Activated naive CD4-positive, alpha-beta T cell treated with anti-CD3 and anti-CD28 coated beads for 36 hours (primary cell): Measurements from ENCODE around the gene LRRC7. TPM values are rescaled to one million over a fixed set of nuclear protein-coding genes. Genes with fewer than 3 reads are reported as not detected.
"Not testable (repeated sequence)": the region's sequence is repeated elsewhere in the genome, so short reads cannot be mapped to it uniquely, and the experiment has no call there.

Experiments used
- CTCF ChIA-PET: fragments of 350-600 bp; sonication (Branson Sonifier 250); formaldehyde crosslinking; loops from one replicate; lab custom pipeline; 2021; ENCODE audit warnings: antibody characterized with exemption; lab: Charles Lee
- DNase-seq: peaks from one replicate; pipeline ENCODE4 v3.0.0-alpha.2; 2020
- H3K27ac Mint-ChIP-seq: one replicate; pipeline ENCODE4 v1.8.0; 2021; ENCODE audit warnings: mild to moderate bottlenecking, mixed read lengths
- H3K27me3 Mint-ChIP-seq: one replicate; pipeline ENCODE4 v1.8.0; 2021; ENCODE audit warnings: low read depth, mixed read lengths
- H3K36me3 Mint-ChIP-seq: one replicate; pipeline ENCODE4 v1.8.0; 2021; ENCODE audit warnings: low read depth, mixed read lengths
- H3K4me1 Mint-ChIP-seq: one replicate; pipeline ENCODE4 v1.8.0; 2021; ENCODE audit warnings: low read depth, mixed read lengths
- H3K4me3 Mint-ChIP-seq: one replicate; pipeline ENCODE4 v1.8.0; 2021; ENCODE audit warnings: mild to moderate bottlenecking, moderate library complexity, mixed read lengths
- H3K9me3 Mint-ChIP-seq: one replicate; pipeline ENCODE4 v1.8.0; 2021; ENCODE audit warnings: mixed read lengths
- intact Hi-C: fragments of 100-400 bp; cut with micrococcal nuclease; formaldehyde crosslinking; loops from one replicate; pipeline ENCODE4 v1.15.1; 2023
- total RNA-seq, 2 experiments: library from RNA; stranded (reverse); gene quantifications; one replicate each; pipeline ENCODE4 v1.2.3, GENCODE V29; 2021

Gene LRRC7
- total RNA-seq, 2 experiments from 2014 or later = not detected

DNA sequence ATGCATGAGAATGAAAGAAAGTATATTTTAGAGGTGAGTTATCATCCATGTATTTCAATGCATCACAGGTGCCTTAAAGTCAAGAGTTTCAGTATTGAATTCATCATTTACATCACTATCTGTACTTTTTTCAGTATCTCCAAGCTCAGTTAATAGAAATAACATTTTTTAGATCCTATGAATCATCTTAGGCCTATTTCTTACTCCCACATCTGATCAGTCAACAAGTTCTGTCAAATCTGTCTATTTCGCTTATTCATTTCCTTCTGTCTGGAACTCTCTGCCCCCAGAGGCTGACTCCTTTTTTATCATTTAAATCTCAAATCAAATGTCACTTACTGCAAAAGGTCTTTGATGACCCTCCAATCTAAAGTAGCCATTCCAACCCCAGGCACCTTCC lies 295.2 kb downstream of the LRRC7 start:
- no peaks in the 10 kb centered on the region for H3K27me3 Mint-ChIP-seq

DNA sequence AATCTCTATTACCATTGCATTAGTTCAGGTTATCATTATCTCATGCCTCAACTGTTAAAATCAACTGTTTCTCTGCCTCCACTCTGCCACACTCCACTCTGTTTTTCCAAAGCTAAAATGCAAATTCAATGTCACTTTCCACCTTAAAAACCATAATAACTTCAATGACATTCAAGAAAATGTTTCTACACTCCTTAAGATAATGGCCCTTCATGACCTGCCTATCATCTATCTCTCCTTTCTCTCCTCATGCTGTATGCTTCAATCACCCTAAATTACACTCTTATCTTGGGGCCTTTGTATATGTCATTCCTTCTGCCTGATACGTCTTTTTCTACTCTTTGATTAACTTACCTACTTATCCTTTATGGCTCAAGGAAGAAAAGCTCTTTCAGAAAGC lies 296.0 kb downstream of the LRRC7 start:
- H3K36me3 Mint-ChIP-seq = no peaks in the 10 kb centered on the region
- H3K27me3 Mint-ChIP-seq = no peaks in the 10 kb centered on the region
- CTCF ChIA-PET = no interaction called here
- H3K27ac Mint-ChIP-seq = no peak overlapping the region
- H3K4me1 Mint-ChIP-seq = no peaks in the 10 kb centered on the region
- no peak for DNase-seq
- no peak overlapping the region for H3K4me3 Mint-ChIP-seq
- intact Hi-C loops = no loop called here
- H3K9me3 Mint-ChIP-seq = peaks cover 4% of the 10 kb centered on the region

More for the DNA sequence above, 295.2 kb downstream of the LRRC7 start:
- no peak overlapping the region for H3K4me3 Mint-ChIP-seq
- H3K27ac Mint-ChIP-seq = no peak overlapping the region
- CTCF ChIA-PET = no interaction called here
- H3K9me3 Mint-ChIP-seq = peaks cover 2% of the 10 kb centered on the region
- no peak for DNase-seq
- intact Hi-C loops = no loop called here
- H3K36me3 Mint-ChIP-seq = no peaks in the 10 kb centered on the region
- no peaks in the 10 kb centered on the region for H3K4me1 Mint-ChIP-seq

DNA sequence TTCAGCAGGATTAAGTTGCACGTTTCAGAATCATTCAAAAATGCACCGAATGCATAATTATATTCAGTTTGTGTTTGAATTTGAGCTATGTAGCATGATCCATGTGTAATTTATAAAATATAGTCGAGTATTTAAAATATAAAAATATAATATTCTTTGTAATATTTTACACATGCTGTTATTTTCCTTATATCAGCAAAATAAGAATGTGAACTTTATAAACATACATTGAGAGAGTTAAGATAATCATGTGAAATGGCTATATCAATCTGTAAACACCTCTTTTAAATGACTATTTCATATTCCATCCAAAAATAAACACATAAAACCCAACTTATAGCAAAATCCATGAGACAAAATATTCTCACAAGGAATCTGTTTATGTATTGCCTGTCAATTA lies 303.7 kb downstream of the LRRC7 start:
- CTCF ChIA-PET = no interaction called here
- Mint-ChIP-seq H3K4me1 (no peaks in the 10 kb centered on the region), H3K27ac (no peak overlapping the region), H3K27me3 (no peaks in the 10 kb centered on the region), H3K4me3 (no peak overlapping the region), H3K36me3 (no peaks in the 10 kb centered on the region), H3K9me3 (peaks cover 2% of the 10 kb centered on the region)
- intact Hi-C loops = no loop called here
- DNase-seq = no peak

DNA sequence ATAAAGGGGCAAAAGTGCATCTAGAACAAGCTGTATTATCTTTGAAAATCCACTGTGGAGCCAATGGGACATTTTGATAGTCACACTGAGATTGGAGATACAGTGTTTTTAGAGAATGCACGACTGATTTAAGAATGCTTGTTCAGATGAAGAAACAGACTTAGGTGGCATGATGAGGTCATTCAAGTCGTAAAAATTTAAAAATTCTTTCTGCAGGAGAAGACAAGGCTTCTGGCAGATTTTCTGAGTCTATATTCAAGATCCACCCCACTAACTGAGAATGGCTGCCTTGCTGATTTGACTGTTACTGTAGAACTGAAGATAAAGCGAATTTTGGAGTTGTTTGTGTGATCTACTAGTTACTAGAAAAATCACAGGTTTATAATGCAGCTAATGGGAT lies 310.6 kb downstream of the LRRC7 start:
- CTCF ChIA-PET = interaction anchor here (0.6 kb wide), 1 partner anchor 1627 kb away, joined by 3 read pairs; no protein-coding TSS in a partner anchor
- Mint-ChIP-seq H3K27ac (no peak overlapping the region), H3K9me3 (peaks cover 2% of the 10 kb centered on the region), H3K4me3 (no peak overlapping the region), H3K36me3 (no peaks in the 10 kb centered on the region), H3K27me3 (no peaks in the 10 kb centered on the region), H3K4me1 (no peaks in the 10 kb centered on the region)
- DNase-seq = no peak
- intact Hi-C loops = no loop called here

DNA sequence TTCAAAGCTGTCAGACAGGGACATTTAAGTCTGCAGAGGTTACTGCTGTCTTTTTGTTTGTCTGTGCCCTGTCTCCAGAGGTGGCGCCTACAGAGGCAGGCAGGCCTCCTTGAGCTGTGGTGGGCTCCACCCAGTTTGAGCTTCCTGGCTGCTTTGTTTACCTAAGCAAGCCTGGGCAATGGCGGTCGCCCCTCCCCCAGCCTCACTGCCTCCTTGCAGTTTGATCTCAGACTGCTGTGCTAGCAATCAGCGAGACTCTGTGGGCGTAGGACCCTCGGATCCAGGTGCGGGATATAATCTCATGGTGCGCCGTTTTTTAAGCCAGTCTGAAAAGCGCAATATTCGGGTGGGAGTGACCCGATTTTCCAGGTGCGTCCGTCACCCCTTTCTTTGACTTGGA lies 320.3 kb downstream of the LRRC7 start:
- H3K27ac Mint-ChIP-seq, H3K4me1 Mint-ChIP-seq, H3K27me3 Mint-ChIP-seq, DNase-seq, H3K36me3 Mint-ChIP-seq, CTCF ChIA-PET, H3K4me3 Mint-ChIP-seq, intact Hi-C loops, H3K9me3 Mint-ChIP-seq: not testable (repeated sequence)

DNA sequence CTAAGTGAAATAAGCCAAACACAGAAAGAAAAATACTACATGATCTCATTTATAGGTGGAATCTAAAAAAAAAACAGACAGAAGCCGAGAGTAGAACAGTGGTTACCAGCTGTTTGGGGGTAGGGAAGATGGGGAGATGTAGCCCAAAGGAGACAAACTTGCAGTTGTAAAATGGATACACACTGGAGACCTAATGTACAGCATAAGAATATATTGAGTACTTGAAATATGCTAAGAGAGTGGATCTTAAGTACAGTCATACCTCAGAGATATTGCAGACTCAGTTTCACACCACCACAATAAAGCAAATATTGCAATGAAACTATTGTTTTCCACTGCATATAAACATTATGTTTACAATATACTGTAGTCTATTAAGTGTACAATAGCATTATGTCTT lies 320.9 kb downstream of the LRRC7 start:
- Mint-ChIP-seq H3K27me3 (no peaks in the 10 kb centered on the region), H3K36me3 (no peaks in the 10 kb centered on the region), H3K4me3 (no peak overlapping the region), H3K4me1 (no peaks in the 10 kb centered on the region), H3K9me3 (peaks cover 6% of the 10 kb centered on the region), H3K27ac (no peak overlapping the region)
- no peak for DNase-seq
- intact Hi-C loops = no loop called here
- CTCF ChIA-PET = no interaction called here

DNA sequence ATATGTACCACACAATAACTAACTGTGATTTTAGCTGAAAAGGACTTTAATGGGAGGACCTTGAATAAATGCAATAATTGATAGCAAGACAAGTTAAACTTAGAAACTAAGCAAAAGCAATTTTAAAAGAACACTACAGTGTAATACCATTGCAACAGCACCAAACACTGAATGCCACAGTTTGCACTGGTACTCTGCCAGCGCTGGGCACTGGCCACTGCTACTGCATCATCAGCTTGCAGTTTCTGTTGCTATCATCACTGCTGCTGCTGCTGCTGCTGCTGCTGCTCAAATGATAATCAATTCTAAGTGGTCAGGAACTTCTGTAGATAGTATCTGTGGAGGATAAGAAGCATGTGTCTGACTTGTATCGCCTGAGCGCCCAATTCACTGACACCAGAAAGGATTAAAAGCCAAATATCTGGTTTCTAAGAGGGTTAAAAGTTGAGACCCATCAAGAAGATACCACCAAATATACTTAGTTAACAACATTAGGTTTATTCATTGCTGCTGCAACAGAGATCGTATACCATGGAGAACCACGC lies 330.8 kb downstream of the LRRC7 start:
- intact Hi-C loops = no loop called here
- H3K4me3 Mint-ChIP-seq = no peak overlapping the region
- CTCF ChIA-PET = no interaction called here
- H3K27me3 Mint-ChIP-seq = no peaks in the 10 kb centered on the region
- peaks cover 1% of the 10 kb centered on the region for H3K9me3 Mint-ChIP-seq
- H3K36me3 Mint-ChIP-seq = no peaks in the 10 kb centered on the region
- no peak overlapping the region for H3K27ac Mint-ChIP-seq
- no peak for DNase-seq
- H3K4me1 Mint-ChIP-seq = no peaks in the 10 kb centered on the region

DNA sequence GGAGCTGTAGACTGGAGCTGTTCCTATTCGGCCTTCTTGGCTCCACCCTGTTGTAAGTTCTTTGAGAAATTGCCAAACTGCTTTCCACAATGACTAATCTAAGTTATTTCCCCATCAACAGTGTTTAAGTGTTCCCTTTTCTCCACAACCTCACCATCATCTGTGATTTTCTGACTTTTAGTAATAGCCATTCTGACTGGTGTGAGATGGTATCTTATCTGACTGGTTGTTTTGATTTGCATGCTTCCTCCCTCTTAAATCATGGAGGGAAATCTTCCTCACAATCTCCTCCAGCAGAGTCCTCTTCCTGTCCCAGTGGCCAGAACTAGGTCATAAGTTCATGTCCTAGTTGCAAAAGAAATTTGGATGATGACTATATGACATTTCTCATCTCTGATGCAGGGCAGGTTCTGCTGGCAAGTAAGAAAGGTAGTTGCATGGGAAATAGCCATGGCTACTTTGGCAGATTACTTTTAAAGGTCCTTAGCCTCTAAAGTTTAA lies 343.6 kb downstream of the LRRC7 start:
- H3K9me3 Mint-ChIP-seq = peaks cover 2% of the 10 kb centered on the region
- H3K36me3 Mint-ChIP-seq = no peaks in the 10 kb centered on the region
- DNase-seq = no peak
- no peak overlapping the region for H3K27ac Mint-ChIP-seq
- no peak overlapping the region for H3K4me3 Mint-ChIP-seq
- H3K4me1 Mint-ChIP-seq = no peaks in the 10 kb centered on the region
- intact Hi-C loops = no loop called here
- CTCF ChIA-PET = no interaction called here
- no peaks in the 10 kb centered on the region for H3K27me3 Mint-ChIP-seq

DNA sequence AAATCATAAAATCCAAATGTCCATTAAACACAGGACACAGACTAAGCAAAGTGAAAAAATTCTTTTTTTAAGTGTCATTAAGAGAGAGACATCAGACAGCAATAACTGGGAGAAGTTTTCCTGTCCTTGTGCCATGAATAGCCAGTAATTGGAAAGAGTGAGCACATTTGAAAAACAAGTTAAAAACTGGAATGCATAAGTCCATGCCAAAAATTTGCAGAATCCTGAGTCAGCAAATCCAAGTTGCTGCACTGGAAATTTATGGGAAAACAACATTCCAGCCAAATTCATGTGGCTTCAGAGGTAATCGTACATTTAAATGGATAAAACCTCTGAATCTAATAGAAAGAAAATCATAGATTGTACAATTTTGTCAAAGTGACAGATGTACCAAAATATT lies 346.3 kb downstream of the LRRC7 start:
- no peak overlapping the region for H3K4me3 Mint-ChIP-seq
- intact Hi-C loops = no loop called here
- no peak overlapping the region for H3K27ac Mint-ChIP-seq
- H3K4me1 Mint-ChIP-seq = no peaks in the 10 kb centered on the region
- no peaks in the 10 kb centered on the region for H3K27me3 Mint-ChIP-seq
- DNase-seq = no peak
- peaks cover 2% of the 10 kb centered on the region for H3K9me3 Mint-ChIP-seq
- CTCF ChIA-PET = no interaction called here
- no peaks in the 10 kb centered on the region for H3K36me3 Mint-ChIP-seq

DNA sequence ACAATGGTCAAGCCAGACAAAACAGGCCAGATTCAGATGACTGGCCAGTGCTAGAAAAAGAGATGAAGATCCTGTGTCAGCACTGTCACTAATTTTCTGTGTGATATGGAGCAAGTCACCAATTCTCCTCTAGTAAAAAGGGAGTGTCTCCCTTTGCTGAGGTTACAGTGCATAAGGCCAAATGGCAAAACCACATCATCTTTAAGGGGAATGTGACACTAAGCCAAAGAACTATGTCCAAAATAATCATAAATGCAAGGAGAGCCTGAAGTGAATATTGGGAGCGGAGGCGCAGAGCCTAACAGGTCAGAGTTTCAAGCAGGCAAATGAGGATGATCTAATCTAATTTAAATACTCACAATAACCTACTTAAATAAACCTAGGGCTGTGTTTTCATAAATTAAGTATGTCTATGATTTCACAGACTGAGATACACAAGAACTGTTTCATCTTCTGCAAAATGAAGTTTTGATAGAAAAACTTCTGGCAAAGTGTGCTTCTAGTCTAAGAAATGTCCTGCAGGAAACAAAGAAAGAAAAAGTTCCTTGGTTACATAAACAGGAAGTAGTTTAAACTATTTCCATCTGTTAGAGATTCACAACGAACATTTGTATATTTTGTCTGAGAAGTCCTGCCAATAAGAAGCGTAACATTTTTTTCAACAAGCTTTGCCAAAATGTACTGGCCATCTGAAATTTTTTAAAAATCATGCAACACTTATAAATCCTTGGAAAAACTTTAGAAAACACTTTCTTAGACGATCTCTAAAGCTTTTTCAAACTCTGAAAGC lies 347.4 kb downstream of the LRRC7 start:
- Mint-ChIP-seq H3K4me3 (no peak overlapping the region), H3K9me3 (peaks cover 1% of the 10 kb centered on the region), H3K4me1 (no peaks in the 10 kb centered on the region), H3K27me3 (no peaks in the 10 kb centered on the region), H3K36me3 (no peaks in the 10 kb centered on the region), H3K27ac (no peak overlapping the region)
- no peak for DNase-seq
- intact Hi-C loops = no loop called here
- CTCF ChIA-PET = no interaction called here

DNA sequence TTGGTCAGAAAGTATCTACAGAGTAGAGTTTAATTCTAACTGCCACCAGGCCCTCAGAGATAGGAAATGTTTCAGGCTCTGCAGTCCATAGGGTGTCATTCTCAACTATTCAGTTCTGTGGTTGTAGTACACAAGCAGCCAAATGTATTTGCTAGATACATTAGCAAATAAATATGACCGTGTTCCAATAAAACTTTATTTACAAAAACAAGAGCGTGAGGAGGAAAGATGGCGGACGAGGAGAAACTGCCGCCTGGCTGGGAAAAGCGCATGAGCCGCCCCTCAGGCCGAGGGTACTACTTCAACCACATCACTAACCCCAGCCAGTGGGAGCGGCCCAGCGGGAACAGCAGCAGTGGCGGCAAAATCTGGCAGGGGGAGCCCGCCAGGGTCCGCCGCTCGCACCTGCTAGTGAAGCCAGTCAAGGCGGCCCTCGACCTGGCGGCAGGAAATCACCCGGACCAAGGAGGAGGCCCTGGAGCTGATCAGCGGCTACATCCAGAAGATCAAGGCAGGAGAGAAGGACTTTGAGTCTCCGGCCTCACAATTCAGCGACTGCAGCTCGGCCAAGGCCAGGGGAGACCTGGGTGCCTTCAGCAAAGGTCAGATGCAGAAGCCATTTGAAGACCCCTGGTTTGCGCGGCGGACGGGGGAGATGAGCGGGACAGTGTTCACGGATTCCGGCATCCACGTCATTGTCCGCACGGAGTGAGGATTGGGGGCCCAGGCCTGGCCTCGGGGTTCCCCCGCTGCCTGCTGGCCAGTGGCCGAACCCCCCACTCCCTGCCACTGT lies 351.6 kb downstream of the LRRC7 start:
- H3K27ac Mint-ChIP-seq = no peak overlapping the region
- CTCF ChIA-PET = no interaction called here
- no peak overlapping the region for H3K4me3 Mint-ChIP-seq
- intact Hi-C loops = no loop called here
- no peaks in the 10 kb centered on the region for H3K4me1 Mint-ChIP-seq
- peaks cover 1% of the 10 kb centered on the region for H3K9me3 Mint-ChIP-seq
- no peaks in the 10 kb centered on the region for H3K27me3 Mint-ChIP-seq
- DNase-seq = no peak
- H3K36me3 Mint-ChIP-seq = no peaks in the 10 kb centered on the region

DNA sequence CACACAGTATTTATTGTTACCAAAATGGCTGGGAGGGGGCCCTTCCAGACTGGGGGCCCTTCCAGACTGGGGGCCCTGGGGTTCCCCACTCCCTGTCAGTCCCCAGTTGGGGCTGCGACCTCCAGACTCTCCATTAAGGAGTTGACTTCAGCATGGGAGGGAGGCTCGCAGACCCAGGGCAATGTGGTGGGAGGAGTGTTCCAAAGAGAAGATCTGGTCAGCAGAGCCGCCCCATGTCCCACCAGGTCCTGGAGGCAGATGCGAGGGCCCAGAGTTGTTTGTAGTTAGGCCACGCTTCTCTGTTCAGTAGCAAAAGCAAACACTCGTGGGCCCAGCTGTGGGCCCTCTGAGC lies 352.2 kb downstream of the LRRC7 start:
- Mint-ChIP-seq H3K27me3 (no peaks in the 10 kb centered on the region), H3K36me3 (no peaks in the 10 kb centered on the region), H3K27ac (no peak overlapping the region), H3K9me3 (peaks cover 1% of the 10 kb centered on the region), H3K4me3 (no peak overlapping the region), H3K4me1 (no peaks in the 10 kb centered on the region)
- no peak for DNase-seq
- CTCF ChIA-PET = no interaction called here
- intact Hi-C loops = no loop called here
